ENCODE measurements around the gene IGSF21.
"Not testable (repeated sequence)": the region's sequence is repeated elsewhere in the genome, so short reads cannot be mapped to it uniquely, and the experiment has no call there.

The IGSF21 gene

DNA sequence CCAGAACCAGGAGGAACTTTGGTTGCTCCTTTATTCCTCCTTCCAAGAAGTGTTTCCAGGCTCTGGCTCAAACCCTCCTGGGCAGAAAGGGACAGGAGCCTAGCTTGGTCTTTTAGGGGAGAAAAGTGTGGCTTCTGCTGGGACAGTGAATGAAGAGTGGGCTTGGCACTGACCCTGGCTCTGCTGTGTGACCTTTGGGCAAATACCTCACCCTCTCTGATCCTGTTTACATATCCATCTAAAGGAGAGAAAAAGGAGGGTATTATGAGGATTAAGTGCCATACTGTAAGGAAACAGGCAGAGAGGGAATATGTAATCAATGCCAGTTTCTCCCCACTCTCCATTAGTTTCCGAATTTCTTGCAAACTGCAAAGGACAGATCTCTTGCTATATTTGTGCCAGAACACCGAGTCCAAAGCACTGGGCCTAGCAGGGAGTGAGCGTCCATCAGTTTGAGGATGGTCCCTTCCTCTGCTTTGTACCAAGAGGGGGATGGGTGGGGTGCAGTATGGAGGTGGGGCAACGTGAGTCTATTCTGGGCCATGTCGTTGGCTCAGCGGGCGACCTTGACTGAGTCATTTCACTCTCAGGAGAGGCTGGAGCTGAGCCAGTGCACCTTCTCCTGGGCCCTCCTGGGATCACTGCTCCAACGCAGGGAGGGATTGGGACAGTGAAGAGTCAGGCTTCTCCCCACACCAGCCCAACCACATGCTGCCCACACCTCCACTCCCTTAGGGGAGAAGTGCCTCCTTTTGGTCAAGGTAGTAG is 38.4 kb downstream of the IGSF21 start:
- no peak for DNase-seq (ENCODE audit: low spot score)

DNA sequence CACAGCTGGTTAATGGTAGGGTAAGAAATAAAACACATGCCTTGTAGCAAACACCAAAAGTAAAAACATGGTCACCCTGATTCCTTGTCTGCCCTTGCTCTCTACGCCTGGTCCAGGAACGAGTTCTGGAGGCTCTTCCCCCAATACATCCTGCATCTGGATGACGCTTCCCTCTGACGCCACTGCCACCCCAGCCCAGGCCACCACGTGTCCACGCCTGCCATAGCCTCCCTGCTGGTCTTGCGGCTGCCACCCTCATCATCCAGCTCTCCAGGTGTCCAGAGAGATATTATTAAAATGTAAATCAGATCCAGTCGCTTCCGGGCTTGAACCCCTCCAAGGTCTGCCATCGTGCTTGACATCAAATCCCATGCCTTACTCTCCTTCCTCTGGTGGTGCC is 39.3 kb downstream of the IGSF21 start:
- DNase-seq (ENCODE audit: low spot score): no peak

DNA sequence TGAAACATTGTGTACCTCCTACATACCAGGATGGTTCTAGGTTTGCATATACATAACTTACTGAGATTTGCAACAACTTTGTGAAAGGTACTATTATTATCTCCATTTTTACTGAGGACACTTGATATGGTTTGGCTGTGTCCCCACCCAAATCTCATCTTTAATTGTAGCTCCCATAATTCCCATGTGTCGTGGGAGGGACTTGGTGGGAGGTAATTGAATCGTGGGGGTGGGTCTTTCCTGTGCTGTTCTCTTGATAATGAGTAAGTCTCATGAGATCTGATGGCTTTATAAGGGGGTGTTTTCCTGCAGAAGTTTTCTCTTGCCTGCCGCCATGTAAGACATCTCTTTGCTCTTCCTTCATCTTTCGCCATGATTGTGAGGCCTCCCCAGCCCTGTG is 40.1 kb downstream of the IGSF21 start:
- DNase-seq (ENCODE audit: low spot score): no peak

DNA sequence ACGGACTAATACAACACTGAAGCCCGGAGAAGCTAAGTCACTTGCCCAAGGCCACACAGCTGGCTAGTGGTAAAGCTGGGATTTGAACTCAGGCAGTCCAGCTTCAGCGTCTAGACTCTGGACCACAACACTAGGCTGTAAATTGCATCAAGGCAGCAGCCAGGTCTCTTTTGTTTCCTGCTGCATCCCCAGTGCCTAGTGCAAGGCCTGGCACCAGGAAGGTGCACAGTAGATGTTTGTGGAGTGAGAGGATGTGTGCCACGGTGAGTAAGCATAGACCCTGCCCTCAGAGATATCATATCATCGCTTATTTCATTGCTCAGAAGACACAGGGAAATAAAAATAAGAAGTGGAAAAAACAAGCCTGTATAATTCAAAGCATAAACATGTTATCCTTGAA is 40.9 kb downstream of the IGSF21 start:
- DNase-seq (ENCODE audit: low spot score): no peak

DNA sequence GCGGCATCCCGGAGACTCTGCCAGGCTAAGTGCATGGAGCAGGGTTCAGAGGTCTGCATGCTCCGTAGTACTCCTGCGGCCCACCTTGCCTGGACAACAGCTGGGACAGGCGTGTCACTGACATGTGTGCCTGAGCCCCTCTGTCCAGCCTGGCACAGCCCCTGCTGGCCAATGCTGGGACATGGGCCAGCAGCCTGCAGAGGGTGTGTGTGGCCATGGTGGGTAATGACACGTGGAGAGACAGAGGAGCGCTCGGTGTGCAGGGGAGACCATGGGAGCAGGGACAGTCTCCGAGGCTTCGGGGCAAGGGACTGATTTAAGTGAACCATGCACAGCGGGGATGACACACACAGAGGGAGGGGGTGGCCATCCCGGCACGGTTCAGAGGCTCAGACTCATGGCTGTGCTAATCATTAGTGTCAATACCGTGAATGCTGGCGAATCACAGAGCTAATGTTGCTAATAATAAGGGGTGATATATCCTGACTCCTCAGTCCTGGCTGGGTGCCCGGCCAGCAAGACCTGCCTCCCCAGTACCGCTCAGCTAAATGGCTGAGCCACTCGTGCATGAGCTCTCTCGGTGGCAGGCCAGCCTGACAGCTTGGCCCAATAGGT is 41.5 kb downstream of the IGSF21 start:
- no peak for DNase-seq (ENCODE audit: low spot score)

DNA sequence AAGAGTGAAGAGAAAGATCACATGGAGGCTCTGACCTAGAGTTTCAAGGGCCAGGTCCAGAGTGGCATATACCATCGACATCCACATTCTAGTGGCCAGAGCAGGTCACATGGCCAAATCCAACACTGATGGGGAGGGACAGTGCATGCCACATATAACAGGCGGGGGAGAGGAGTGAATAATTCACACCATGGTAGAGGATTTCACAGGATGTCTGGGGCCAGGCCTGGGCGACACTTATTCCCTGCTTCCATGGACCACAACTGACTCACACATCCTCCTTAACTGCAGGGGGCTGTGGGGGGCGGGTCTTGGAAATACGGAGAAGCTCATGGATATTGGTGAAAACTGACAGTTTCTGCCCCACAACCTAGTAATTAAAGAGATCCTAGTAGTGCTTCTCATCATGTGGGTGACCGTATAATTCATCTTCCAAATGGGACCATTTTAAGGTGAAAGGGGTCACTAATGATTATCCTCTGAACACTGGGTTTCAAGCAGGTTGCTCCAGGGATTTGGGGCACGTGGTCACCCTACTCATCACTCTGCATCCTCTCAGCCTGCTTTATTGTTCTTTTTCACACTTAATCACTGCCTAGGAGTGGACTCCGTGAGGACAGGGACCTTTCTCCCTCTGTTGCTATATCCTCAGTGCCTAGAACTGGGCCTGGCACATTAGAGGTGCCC is 44.0 kb downstream of the IGSF21 start:
- DNase-seq (ENCODE audit: low spot score): no peak

DNA sequence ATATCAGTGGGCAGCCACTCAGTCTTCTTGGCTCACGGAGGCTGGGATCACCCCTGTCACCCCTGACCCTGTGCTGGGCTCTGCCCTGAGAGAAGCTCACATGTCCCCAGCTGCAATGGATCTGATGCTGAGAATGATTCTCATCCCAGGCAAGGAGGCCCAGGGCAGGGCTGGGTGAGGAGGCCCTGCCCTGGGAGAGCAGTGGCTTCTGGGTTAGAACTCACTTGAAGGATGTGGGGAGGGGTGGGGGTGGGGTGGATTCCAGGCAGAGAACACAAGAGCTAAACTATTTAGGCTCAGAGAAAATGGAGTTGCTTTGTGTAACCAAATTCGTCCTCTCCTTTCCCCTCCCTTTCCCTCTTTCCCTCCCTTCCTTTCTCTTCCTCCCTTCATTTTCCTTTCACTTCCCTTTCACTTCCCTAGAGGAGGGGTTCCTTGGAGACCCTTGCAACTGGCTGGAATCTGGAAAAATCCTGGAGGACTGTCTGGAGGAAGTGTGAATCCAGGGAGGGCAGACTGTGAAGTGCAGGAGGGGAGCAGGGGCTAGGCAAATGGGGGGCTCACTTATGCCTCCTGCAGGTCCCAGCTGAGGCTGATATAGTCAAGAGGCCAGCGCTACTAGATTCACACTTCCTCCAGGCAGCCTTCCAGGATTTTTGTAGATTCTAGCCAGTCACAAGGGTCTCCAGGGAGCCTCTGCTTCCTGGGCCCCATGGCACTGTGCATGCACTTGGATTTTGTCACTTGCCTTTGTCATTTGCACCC is 47.0 kb downstream of the IGSF21 start:
- DNase-seq (ENCODE audit: low spot score): no peak

DNA sequence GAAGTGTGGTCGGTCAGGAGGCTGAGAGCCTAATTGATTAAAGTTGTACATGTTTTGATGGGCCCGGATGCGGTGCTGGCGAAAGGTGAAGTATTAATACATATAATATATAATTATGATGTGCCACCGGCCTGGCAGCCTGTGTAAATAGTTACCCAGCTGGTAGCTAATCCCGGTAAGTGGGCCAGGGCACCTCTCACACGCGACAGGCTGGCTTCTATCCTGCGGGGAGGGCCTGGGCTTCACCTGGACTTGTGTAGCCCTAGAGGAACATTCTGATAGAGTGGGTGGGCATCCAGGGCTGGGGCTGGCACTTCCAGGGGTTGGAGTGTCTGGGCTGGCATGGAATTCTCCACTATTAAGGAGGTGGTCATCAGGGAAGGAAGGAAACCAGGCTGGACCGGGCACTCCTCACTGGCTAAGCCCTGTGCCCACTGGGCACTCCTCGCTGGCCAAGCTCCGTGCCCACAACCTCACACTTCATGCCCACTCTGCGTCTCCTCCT is 48.3 kb downstream of the IGSF21 start:
- no peak for DNase-seq (ENCODE audit: low spot score)

DNA sequence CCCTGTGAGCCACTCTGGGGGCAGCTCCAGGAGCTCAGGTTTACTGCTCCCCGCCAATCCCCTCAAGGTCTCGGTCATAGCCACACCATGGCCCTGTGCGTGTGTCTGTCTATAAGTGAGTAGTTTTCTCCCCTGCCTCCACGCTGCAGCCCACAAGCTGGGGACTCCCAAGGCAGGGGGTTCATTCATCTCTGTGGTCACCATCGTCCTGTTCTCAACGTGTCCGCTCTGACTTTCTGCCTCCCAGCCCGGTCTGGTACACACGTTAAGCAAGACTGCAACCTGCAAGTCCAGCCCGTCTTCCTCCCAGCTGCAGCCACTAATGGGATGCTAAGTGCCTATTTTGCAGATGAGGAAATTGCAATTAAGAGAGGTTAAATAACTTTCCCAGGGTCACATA is 49.8 kb downstream of the IGSF21 start:
- DNase-seq (ENCODE audit: low spot score): no peak

DNA sequence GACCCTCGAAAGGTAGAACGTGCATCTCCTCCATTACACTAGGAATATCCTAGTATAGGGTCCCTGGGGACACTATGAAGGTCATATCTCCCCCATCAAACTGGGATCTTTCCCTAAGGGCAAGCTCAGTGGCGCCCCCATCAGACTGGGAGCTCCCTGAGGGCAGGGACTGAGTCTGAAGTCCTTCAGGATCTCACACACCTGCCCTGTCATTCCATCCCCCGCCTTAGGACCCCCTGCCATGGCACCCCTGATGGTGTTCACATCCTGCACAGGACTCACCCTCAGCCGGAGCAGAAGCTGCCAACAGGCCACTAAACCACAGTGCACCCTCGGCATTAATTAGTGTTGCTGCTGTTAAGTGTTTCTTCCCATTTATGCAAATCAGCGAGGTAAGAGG is 50.4 kb downstream of the IGSF21 start:
- no peak for DNase-seq (ENCODE audit: low spot score)

DNA sequence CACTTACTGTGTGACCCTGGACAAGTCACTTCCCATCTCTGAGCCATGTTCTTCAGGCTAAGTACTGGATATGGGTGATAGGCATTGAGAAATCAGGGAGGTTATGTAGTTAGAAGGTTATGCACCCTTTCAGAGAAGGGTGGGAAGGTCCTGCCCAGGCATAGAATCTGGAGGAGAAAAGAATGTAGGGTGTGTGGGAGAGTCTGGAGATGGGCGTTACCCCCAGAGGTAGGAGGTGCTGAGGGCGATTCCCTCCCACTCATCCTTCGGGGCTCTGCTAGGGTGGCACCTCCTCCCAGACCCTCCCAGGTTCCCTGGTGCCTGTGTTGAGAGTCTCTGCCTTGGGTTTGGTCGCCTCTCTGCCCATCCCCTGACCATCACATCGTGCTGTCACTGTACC is 51.1 kb downstream of the IGSF21 start:
- no peak for DNase-seq (ENCODE audit: low spot score)

DNA sequence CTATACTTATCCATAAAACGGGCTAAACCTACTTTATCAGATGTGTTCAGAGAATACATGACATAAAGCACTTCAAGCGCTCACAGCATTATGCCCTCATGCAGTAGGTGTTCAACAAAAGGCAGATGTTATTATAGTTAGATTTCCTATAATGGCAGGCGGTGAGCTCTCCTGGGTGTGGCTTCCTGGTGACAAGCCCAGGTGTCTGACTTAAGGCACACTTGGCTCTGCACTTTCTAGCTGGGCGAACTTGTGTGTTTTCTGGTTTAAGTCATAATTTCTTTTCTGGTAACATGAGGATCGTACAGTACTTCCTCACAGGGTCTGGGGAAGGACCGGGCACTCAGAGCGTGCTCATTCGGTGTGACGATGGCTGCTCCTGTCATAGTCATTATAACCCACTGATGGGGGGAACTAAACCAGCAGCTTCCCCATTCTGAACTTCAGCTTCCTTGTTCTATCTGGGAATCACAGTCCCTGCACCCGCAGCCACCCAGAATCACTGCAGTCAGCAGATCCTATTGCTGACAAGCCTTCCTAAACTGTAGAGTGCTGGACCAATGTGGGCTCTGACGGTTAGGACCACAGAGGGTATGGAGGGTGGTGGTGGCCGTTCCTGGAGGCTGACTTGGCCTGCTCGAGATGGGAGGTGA is 52.8 kb downstream of the IGSF21 start:
- no peak for DNase-seq (ENCODE audit: low spot score)

DNA sequence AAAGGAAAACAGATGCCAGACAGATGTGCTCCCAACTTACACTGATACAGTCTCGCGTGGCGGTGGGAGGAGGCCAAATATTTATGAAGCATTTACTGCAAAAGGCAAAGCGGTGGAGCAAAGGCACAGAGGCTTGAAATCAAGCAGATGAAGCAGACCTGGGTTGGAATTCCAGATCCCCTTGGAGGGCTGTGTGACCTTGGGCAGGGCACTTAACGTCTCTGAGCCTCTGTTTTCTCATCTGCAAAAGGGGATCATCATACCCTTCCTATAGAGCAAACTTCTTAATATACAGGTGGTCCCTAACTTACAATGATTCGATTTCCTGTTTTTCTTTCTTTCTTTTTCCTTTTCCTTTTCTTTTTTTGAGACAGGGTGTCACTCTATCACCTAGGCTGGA is 54.1 kb downstream of the IGSF21 start:
- DNase-seq (ENCODE audit: low spot score): no peak

DNA sequence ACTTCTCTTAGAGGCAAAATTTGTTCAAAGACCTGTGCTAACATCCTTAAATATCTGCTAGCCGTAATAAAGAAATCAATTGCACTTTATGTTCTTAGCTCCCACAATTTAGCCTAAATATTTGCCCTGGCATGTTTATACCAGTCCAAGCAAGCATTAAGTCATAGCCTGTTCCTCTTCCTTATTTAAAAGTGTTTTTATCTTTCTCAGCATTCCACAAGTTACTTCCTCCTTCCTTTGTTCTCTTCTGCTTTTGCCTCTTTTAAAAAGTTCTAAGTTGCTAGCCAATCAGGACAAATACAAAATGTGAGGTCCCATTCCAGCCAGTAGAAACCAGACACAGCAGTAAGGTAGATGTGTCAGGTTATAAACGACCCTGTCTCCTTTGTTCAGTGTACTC is 58.0 kb downstream of the IGSF21 start:
- DNase-seq (ENCODE audit: low spot score): not testable (repeated sequence)

DNA sequence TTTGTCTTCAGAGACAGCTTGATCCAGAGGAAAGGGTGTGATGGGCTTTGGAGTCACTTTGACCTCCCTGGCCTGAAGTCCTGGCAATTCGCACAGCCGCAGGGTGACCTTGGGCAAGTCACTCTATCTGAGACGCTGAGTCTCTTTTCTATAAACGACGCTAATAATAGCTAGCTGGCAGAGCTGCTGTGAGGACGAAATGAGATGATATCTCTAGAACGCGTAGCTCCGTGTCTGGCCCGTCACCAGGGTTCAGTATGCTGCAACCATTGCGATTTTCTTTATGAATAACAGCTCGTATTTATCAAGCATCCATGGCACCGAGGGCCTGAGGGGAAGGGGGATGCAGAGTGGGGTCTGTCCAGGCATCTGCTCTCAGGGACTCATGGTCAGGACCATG is 58.7 kb downstream of the IGSF21 start:
- DNase-seq (ENCODE audit: low spot score): no peak

DNA sequence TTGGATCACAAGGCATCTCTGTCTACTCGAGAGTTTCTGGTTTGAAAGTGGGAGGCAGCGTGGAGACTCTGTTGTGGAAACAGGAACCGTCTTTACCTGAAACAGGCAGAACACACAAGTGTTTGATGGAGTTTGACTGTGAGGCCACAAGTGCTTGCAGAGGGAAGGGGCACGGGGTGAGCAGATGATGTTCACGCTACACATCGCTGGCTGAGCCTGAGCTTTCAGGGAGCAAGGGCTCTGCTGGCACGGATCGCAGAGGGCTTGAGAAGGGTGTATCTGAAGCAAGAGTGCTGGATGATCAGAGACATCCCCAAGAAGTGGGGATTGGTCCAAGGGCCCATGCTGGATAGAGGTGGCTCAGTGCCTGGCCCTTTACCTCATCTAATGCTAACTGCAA is 59.3 kb downstream of the IGSF21 start:
- DNase-seq (ENCODE audit: low spot score): no peak

DNA sequence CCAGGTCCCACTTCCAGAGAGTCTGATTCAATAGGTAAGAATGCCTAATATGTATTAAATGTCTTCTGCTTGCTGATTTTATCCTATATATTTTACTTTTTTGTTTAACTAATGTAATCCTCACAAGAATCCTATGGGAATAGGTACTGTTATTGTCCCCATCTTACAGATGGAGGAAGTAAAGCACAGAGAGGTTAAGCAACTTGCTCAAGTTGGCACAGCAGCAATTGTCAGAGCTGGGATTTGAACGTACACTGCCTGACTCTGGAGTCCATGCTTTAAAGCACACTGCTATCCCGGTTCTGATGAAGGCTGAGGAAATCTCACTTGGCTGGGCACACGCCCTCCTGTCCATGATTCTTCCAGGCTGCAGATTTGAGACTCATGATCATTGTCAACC is 62.8 kb downstream of the IGSF21 start:
- no peak for DNase-seq (ENCODE audit: low spot score)

DNA sequence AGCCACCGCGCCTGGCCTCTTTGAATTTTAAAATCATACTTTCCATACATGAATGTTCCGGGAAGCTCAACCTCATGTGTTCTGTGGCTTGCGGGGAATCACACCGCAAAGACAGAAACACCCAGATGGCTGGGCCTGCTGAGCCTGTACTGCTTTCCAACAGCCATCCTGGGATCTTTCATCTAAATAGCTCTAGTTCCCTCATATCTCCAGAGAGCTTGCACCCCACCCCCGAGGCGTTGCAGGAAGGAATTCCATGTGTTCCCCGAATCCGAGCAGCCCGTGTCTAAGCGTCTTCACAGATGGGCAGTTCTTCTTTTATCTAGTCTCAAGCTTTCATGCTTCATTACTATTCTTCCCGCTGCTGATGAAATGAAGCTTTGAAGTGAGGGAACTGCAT is 66.4 kb downstream of the IGSF21 start:
- DNase-seq (ENCODE audit: low spot score): no peak

DNA sequence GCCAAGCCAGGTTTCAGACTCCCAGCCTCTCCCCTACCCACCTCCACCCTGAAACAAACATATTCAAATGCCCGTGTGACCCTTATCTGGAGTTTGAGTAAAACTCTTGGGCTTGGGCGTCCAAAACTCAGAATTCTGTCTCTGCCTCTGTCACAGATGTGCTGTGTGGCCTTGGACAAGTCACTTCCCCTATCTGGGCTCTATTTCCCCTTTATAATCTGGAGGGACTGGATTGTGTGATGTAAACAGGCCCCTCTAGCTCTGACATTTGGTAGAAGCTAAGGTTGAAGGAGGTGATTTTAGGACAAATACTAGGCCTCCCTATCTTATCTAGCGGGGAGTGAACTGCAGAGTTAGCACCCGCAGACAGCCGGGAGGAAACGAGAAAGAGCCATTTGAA is 67.5 kb downstream of the IGSF21 start:
- no peak for DNase-seq (ENCODE audit: low spot score)

DNA sequence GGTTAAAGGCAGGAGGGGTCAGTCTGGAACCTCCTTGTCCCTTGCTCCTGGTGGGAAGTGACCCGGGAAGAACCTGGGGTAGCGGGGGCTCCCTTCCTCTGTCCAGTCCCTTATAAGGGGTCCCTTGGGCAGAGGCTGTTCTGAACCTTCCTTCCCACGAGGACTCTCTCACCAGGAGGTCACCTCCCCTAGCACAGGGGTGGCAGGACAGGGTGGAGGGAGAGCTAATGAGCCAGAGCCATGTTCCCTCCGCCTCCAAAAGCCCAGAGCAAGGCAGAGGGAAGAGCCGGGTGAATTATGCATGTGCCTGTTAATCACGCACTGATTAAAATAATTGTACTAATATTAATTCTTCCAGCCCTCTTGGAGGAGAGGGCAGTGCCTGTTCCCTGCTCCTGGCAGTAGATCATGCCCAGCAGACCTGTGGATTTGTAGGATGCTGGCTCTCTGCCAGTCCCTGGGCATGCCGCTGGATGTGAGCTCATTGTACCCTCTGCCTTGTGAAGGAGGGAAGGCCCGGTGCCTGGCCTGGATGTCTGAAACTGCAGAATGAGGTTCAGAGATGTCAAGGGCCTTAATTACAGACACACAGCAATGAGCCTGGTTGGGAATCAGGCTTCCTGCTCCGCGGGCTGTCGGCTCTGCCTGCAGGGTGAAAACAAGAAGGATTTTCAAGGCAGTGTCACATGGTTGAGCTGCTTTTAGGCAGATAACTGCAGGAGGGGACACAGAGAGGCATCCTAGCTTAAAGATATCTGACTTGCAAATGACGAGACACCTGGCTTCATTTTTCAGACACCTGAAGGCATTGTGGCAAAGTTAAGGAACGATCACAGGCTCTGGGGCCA is 68.2 kb downstream of the IGSF21 start:
- DNase-seq (ENCODE audit: low spot score): no peak

DNA sequence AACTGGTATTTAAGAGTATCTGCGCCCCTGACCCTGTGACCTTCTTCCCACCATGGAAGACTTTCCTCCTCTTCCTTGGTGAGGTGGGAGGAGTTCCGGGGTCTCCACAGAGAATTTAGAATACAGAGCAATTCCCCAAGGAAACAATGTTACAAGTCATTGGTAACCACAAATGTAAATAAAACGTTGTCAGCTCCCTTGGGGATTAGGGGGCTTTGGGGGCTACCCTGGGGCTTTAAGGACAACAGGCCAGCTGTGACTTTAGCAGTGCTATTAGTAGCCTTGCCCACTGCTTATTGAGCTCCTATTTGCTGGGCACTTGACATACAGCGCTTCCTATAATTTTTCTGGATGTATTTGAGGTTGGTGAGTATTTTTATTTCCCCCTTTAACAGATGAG is 69.0 kb downstream of the IGSF21 start:
- DNase-seq (ENCODE audit: low spot score): no peak

All from SW480 (cell line).